Left lung (tissue), 10 donors: ENCODE results near the gene TBCD. TPM values are rescaled to one million over a fixed set of nuclear protein-coding genes. Genes with fewer than 3 reads are reported as not detected.

Source experiments
- ATAC-seq: fragments of 200-7000 bp; cut with Tn5 transposase; one replicate; pipeline ENCODE4 v1.9.1; 2020; ENCODE audit warnings: moderate library complexity
- DNase-seq, 4 donors: peaks; one replicate each; pipeline ENCODE4 v3.0.0-alpha.2; 2013 to 2020
- H3K27ac ChIP-seq, 2 donors: fragments of 200-600 bp; sonication (generic) in 1 of 2; one replicate each; pipeline versions ENCODE4 v1.5.0 to v1.8.0; 2020 to 2021
- H3K27me3 ChIP-seq, 2 donors: fragments of 200-600 bp; sonication (generic) in 1 of 2; one replicate each; pipeline versions ENCODE4 v1.5.0 to v1.8.0; 2020 to 2021
- H3K36me3 ChIP-seq, 2 donors: fragments of 200-600 bp; sonication (generic) in 1 of 2; one replicate each; pipeline versions ENCODE4 v1.5.0 to v1.8.0; 2020 to 2021
- H3K4me1 ChIP-seq, 2 donors: fragments of 200-600 bp; one replicate each; pipeline ENCODE4 v1.8.0; 2021
- H3K4me3 ChIP-seq, 2 donors: fragments of 200-600 bp; sonication (generic) in 1 of 2; one replicate each; pipeline versions ENCODE4 v1.5.0 to v1.8.0; 2020 to 2021; ENCODE audit warnings: mild to moderate bottlenecking in 1 of 2
- H3K9me3 ChIP-seq, 2 donors: fragments of 200-600 bp; sonication (generic) in 1 of 2; one replicate each; pipeline versions ENCODE4 v1.5.0 to v1.8.0; 2020 to 2021
- CTCF ChIP-seq, 2 donors: fragments of 200-600 bp; sonication (generic) in 1 of 2; IDR thresholded peaks; one replicate each; pipeline versions ENCODE4 v1.5.0 to v1.8.0; 2021; ENCODE audit warnings: antibody characterized with exemption in 2 of 2
- intact Hi-C, 2 donors: fragments of 100-400 bp; cut with DNase I; formaldehyde crosslinking; loops; one replicate each; pipeline versions ENCODE4 v1.11.2 to v1.14.2; 2022
- polyA plus RNA-seq, 6 donors: library from polyadenylated mRNA; unstranded; fragments of 120-200 nt; gene quantifications; one replicate each; pipeline ENCODE4 v1.2.1, GENCODE V29; 2013; ENCODE audit not compliant: insufficient read length in 6 of 6
- total RNA-seq, 2 donors: library from RNA; stranded (reverse); fragmentation: NEBNext Ultra II Directional; extraction: Animal tissue kit (Norgen Biotek cat#: 25700); gene quantifications; one replicate each; pipeline ENCODE4 v1.2.1, GENCODE V29; 2021
- donor health status: DM: no; HTN: yes; CAD: no.
- donor health status: DM: no; HTN: no; CAD: no.

Gene TBCD
- total and polyA plus RNA-seq, 8 donors: 87.2 to 133 (median 104) TPM

DNA sequence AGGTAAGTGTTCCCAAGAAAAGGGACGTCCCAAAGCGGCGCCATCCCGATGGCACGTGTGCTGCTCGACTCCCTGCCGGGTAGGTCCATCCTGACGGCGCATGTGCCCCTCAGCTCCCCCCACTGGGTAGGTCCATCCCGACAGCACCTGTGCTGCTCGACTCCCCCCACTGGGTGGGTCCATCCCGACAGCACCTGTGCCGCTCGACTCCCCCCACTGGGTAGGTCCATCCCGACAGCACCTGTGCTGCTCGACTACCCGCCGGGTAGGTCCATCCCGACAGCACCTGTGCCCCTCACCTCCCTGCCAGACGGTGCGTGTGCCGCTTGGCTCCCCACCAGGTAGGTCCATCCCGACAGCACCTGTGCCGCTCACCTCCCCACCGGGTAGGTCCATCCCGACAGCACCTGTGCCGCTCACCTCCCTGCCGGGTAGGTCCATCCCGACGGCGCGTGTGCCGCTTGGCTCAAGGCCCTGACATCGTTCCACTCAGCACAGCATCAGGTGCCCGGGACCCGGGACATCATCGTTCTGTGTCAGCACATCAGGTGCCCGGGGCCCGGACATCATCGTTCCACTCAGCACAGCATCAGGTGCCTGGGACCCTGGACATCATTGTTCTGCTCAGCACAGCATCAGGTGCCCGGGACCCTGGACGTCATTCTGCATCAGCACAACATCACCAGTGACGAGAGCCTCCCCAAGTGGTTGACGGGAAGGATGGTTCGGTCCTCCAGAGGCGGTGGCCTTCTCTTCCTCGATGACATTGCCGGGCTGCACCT lies 22.2 kb upstream of the TBCD start:
- intact Hi-C loops: no loop called here
- no peak for TF ChIP-seq CTCF (IDR thresholded peaks at IDR 0.05)
- Histone ChIP-seq H3K27me3 (no peaks in the 10 kb centered on the region), H3K27ac (no peak overlapping the region), H3K4me3 (no peak overlapping the region), H3K4me1 (peaks cover 0 to under 1% of the 10 kb centered on the region in 2 donors), H3K36me3 (peaks cover 0 to 35% of the 10 kb centered on the region in 2 donors), H3K9me3 (no peaks in the 10 kb centered on the region)
- peak in 1 of 4 donors; percentile 68 for DNase-seq
- no peak for ATAC-seq

DNA sequence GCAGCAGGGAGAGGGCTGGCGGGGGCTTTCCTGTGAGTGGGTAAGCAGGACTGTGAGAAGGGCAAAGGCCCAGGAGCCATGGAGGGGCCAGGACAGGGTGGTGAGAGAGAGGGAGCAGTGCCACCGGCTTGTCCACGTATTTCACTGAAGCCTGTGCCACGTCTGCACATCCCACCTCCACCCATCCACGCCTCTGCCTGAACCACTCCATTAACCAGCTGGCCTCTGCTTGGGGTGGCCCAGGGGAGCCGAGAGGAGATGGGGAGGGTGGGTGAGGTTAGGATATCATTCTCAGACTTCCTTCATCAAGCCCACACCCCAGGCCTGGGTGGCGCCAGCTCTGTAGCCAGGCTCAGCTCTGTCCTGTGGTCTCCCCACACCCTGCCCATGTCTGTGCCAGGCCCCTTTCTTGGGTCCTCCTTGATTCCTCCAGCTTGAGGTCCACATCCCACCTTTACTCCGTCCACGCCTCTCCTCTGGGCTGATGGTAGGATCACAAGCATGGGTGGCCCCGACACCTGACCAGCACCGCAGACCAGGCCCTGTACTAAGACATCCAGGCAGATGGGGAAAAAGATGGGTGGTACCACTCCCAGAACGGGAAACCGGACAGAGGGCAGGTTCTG lies 19.6 kb upstream of the TBCD start:
- H3K27ac ChIP-seq: no peak overlapping the region
- TF ChIP-seq CTCF (IDR thresholded peaks at IDR 0.05): no peak

GRCh38 chr17:82734987-82735866 lies 16.6 kb upstream of the TBCD start, which contains the start of gene FN3K:
Gene FN3K, plus strand, starts transcription at chr17:82735615. Its CDS starts 22 bp downstream, at chr17:82735637.
- H3K9me3 ChIP-seq: no peaks in the 10 kb centered on the region
- H3K4me3 ChIP-seq: peak within 1 kb of the TSS; percentile 55 to 67
- DNase-seq (peak; percentile 62 to 87 (median 70)), ATAC-seq (peak; percentile 87)
- no peak for TF ChIP-seq CTCF (IDR thresholded peaks at IDR 0.05)
- peaks cover 0 to 15% of the 10 kb centered on the region in 2 donors for H3K36me3 ChIP-seq
- peaks cover 0 to 16% of the 10 kb centered on the region in 2 donors for H3K27me3 ChIP-seq
- H3K4me1 ChIP-seq: peaks cover 3 to 10% of the 10 kb centered on the region in 2 donors
- intact Hi-C loops: no loop called here
- H3K27ac ChIP-seq: peak within 1 kb of the TSS; percentile 48 to 63

More for the DNA sequence above, 19.6 kb upstream of the TBCD start:
- peaks cover 3 to 10% of the 10 kb centered on the region in 2 donors for H3K4me1 ChIP-seq
- ATAC-seq (no peak), DNase-seq (peak in 1 of 4 donors; percentile 50)
- H3K9me3 ChIP-seq: no peaks in the 10 kb centered on the region
- intact Hi-C loops: no loop called here
- H3K27me3 ChIP-seq: peaks cover 0 to 16% of the 10 kb centered on the region in 2 donors
- H3K4me3 ChIP-seq: no peak overlapping the region
- peaks cover 0 to 23% of the 10 kb centered on the region in 2 donors for H3K36me3 ChIP-seq

GRCh38 chr17:82736511-82737185 lies 15.2 kb upstream of the TBCD start:
- Histone ChIP-seq H3K27me3 (peaks cover 0 to 16% of the 10 kb centered on the region in 2 donors), H3K4me3 (peak overlapping the region in 1 of 2 donors; percentile 55), H3K4me1 (peaks cover 3 to 10% of the 10 kb centered on the region in 2 donors), H3K36me3 (peaks cover 0 to 23% of the 10 kb centered on the region in 2 donors), H3K9me3 (peaks cover 0 to 7% of the 10 kb centered on the region in 2 donors), H3K27ac (no peak overlapping the region)
- intact Hi-C loops: no loop called here
- no peak for TF ChIP-seq CTCF (IDR thresholded peaks at IDR 0.05)
- DNase-seq (peak in 1 of 4 donors; percentile 71), ATAC-seq (no peak)
